ENCODE results near the gene SAP30BP. TPM values are rescaled to one million over a fixed set of nuclear protein-coding genes. Genes with fewer than 3 reads are reported as not detected.

SAP30BP gene
- 59.9 to 91.8 TPM (median 67.5 TPM) in 3 replicates for total RNA-seq
- long read RNA-seq, transcript SAP30BP-225 (11 exons, 2,722 nt) = major isoform, 59 of 84 reads
- long read RNA-seq, partial matches to known transcripts = 1 of 84 reads
- long read RNA-seq, other reads (novel, unspliced or antisense) = 15 of 84 reads

DNA sequence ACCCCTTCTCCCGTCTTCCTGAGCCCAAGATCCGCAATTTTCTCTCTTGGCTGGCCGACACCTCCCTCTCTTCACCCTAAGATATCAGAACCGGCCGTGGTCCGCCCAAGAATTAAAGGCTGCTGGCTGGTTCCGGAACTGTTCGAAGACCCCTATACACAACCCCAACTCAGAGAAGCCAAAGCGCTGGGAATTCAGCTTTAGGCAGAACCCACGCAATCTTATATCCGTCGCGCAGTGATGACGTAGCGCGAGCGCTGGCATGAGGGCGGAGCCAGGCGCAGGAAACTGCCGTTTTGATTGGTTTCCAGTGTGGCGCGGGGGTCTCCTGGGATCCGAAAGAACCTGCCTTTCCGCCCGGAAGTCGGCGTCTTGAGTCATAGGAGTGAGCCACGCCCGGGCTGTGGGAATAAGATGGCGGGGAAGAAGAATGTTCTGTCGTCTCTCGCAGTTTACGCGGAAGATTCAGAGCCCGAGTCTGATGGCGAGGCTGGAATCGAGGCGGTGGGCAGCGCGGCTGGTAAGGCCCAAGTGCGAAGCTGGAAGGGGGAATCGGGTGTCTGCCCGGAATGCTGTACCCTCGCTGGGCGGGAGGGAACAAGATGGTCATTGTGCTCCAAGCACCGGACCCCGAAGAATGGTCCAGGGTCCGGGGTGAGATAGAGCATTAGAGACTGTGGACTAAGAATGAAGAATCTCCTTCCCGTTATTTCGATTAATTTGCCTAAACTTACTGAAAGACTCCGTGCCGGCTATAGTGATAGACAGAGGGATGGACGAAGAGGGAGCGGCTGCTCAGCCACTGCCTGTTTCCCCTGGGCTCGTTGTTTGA is at the start of gene SAP30BP, which contains the start of gene RECQL5:
Gene SAP30BP (plus strand): TSS at position 380 of the 832 bp plus-strand sequence. CDS start 35 bp downstream, at position 415.
Gene RECQL5 (minus strand): TSS at position 196 of the 832 bp plus-strand sequence. CDS start 597 bp downstream, outside the sequence.
- no peaks in the 10 kb centered on the region for H3K9me3 Mint-ChIP-seq (ENCODE audit: low read depth)
- H3K27me3 Mint-ChIP-seq (ENCODE audit: low read depth) = no peaks in the 10 kb centered on the region
- no peak within 1 kb of the TSS for H3K4me3 Mint-ChIP-seq (ENCODE audit: unreplicated experiment)

DNA sequence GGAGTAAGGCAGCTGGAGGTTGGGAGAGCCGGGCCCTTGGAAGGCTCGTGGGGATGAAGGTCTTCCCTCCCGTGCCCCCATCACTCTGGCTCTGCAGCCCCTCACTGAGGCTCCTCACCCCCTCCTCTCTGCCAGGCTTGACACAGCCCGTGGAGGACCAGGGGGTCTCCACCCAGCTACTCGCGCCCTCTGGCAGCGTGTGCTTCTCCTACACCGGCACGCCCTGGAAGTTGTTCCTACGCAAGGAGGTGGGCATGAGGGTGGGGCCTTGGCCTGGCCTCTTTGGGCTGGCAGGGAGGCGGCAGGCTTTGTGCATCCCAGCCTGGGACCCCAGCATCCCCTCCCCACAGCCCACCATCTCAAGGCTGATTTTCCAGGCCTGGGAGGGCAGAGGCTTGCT is 49.5 kb upstream of the SAP30BP start:
- Mint-ChIP-seq H3K36me3 (ENCODE audit: low read depth) (no peaks in the 10 kb centered on the region), H3K4me3 (ENCODE audit: unreplicated experiment) (no peak overlapping the region), H3K9me3 (ENCODE audit: low read depth) (no peaks in the 10 kb centered on the region), H3K27me3 (ENCODE audit: low read depth) (no peaks in the 10 kb centered on the region), H3K27ac (ENCODE audit: unreplicated experiment) (no peak overlapping the region), H3K4me1 (ENCODE audit: low read depth) (no peaks in the 10 kb centered on the region)
- TF ChIP-seq, protein P1, sequence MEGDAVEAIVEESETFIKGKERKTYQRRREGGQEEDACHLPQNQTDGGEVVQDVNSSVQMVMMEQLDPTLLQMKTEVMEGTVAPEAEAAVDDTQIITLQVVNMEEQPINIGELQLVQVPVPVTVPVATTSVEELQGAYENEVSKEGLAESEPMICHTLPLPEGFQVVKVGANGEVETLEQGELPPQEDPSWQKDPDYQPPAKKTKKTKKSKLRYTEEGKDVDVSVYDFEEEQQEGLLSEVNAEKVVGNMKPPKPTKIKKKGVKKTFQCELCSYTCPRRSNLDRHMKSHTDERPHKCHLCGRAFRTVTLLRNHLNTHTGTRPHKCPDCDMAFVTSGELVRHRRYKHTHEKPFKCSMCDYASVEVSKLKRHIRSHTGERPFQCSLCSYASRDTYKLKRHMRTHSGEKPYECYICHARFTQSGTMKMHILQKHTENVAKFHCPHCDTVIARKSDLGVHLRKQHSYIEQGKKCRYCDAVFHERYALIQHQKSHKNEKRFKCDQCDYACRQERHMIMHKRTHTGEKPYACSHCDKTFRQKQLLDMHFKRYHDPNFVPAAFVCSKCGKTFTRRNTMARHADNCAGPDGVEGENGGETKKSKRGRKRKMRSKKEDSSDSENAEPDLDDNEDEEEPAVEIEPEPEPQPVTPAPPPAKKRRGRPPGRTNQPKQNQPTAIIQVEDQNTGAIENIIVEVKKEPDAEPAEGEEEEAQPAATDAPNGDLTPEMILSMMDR (IDR thresholded peaks at IDR 0.05) = no peak
- no peak for DNase-seq (ENCODE audit: low spot score)

More for the DNA sequence above, at the start of gene SAP30BP, which contains the start of gene RECQL5:
- TF ChIP-seq, protein P1 (IDR thresholded peaks at IDR 0.05) = peak; percentile 12
- DNase-seq (ENCODE audit: low spot score) = peak; percentile 98
- Mint-ChIP-seq H3K36me3 (ENCODE audit: low read depth) (peaks cover 17% of the 10 kb centered on the region), H3K27ac (ENCODE audit: unreplicated experiment) (peak within 1 kb of the TSS; percentile 4), H3K4me1 (ENCODE audit: low read depth) (peaks cover 24% of the 10 kb centered on the region)

DNA sequence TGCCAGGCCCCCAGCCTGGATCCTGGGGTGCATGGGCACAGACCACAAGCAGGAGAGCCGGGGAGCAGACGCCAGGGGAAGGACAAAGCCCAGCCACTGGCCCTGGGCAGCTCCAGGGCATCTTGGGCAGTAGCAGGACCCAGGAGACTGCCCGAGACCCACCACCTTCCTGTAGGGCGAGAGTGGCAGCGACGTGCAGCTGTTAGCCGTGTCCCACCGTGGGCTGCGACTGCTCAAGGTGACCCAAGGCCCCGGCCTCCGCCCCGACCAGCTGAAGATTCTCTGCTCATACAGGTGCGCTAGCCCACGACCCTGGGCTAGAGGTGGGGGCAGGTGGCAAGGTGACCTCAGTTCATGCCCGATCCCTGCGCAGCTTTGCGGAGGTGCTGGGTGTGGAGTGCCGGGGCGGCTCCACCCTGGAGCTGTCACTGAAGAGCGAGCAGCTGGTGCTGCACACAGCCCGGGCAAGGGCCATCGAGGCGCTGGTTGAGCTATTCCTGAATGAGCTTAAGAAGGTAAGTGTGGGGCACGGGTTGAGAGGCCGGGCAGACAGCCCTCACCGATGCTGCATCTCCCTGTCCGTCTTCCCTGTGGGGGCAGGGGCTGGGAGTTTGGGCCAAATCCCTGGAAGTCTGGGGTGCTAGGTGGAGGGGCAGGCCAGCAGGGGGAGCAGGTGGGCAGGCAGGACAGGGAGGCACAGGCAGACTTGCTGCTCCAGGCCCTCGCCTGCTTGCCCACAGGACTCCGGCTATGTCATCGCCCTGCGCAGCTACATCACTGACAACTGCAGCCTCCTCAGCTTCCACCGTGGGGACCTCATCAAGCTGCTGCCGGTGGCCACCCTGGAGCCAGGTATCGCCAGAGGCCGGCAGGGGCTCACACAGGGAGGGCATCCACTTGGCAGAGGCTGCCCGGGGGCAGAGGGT is 47.4 kb upstream of the SAP30BP start:
- H3K27me3 Mint-ChIP-seq (ENCODE audit: low read depth) = no peaks in the 10 kb centered on the region
- no peak for DNase-seq (ENCODE audit: low spot score)
- no peaks in the 10 kb centered on the region for H3K9me3 Mint-ChIP-seq (ENCODE audit: low read depth)
- H3K4me3 Mint-ChIP-seq (ENCODE audit: unreplicated experiment) = no peak overlapping the region
- H3K4me1 Mint-ChIP-seq (ENCODE audit: low read depth) = peaks cover 2% of the 10 kb centered on the region
- TF ChIP-seq, protein P1 (IDR thresholded peaks at IDR 0.05) = peak; percentile 78
- H3K36me3 Mint-ChIP-seq (ENCODE audit: low read depth) = no peaks in the 10 kb centered on the region
- no peak overlapping the region for H3K27ac Mint-ChIP-seq (ENCODE audit: unreplicated experiment)

DNA sequence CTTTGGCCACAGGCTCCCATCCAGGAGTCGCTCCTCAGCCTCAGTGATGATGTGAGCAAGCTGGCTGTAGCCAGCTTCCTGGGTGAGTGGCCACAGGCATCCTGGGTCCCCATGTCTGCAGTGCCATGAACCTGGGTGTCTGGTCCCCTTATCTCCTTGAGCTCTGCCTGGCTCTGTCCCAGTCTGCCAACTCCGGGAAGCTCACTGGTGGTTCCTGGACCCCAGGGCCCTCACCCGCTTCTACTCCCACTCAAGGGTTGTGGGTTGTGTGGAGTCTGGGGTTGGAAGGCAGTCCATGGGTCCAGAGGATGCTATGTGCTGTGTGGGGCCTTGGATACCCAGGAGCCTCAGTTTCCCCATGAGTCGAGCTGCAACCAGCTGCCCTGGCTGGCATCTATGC is 45.6 kb upstream of the SAP30BP start:
- Mint-ChIP-seq H3K4me3 (ENCODE audit: unreplicated experiment) (no peak overlapping the region), H3K27me3 (ENCODE audit: low read depth) (no peaks in the 10 kb centered on the region), H3K4me1 (ENCODE audit: low read depth) (peaks cover 2% of the 10 kb centered on the region), H3K36me3 (ENCODE audit: low read depth) (no peaks in the 10 kb centered on the region), H3K9me3 (ENCODE audit: low read depth) (no peaks in the 10 kb centered on the region), H3K27ac (ENCODE audit: unreplicated experiment) (no peak overlapping the region)
- DNase-seq (ENCODE audit: low spot score) = no peak
- TF ChIP-seq, protein P1 (IDR thresholded peaks at IDR 0.05) = no peak

DNA sequence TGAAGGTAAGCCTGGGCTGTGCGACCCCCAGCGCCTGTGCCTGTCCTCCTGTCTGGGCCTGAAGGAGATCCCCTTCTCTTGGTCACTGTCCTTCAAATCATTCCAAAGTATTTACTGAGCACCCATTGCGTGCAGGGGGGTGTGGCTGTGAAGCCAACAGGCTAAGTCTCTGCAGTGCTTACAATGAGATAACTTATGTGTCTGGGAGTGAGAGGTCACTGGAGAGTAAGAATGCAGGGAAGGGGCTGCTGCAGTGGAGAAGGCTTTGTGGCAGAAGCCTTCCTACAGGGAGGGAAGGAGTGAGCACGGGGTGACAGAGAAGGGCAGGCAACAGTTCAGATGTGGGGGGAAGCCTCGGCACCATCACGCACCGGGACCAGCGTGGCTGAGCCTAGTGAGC is 45.1 kb upstream of the SAP30BP start:
- no peak overlapping the region for H3K4me3 Mint-ChIP-seq (ENCODE audit: unreplicated experiment)
- H3K4me1 Mint-ChIP-seq (ENCODE audit: low read depth) = peaks cover 2% of the 10 kb centered on the region
- H3K27me3 Mint-ChIP-seq (ENCODE audit: low read depth) = no peaks in the 10 kb centered on the region
- TF ChIP-seq, protein P1 (IDR thresholded peaks at IDR 0.05) = no peak
- H3K36me3 Mint-ChIP-seq (ENCODE audit: low read depth) = no peaks in the 10 kb centered on the region
- no peak overlapping the region for H3K27ac Mint-ChIP-seq (ENCODE audit: unreplicated experiment)
- no peak for DNase-seq (ENCODE audit: low spot score)
- H3K9me3 Mint-ChIP-seq (ENCODE audit: low read depth) = no peaks in the 10 kb centered on the region
